GM12892 (cell line): ENCODE measurements around the gene RETREG1.

Source experiments
- DNase-seq: peaks from one replicate; pipeline ENCODE4 v3.0.0; 2011; ENCODE audit not compliant: insufficient read length
- FAIRE-seq: peaks from 2 replicates; lab custom pipeline; 2011; peaks lifted over from hg19 to GRCh38; lab: Jason Lieb, UNC
- POLR2A ChIP-seq: IDR thresholded peaks from 2 replicates; pipeline ENCODE4 v1.6.1; 2011; ENCODE audit warnings: low read depth, low read length, control low read depth
- POLR2AphosphoS5 ChIP-seq: IDR thresholded peaks from 2 replicates; pipeline ENCODE4 v1.6.1; 2011; ENCODE audit warnings: low read depth, low read length, control low read depth
- TAF1 ChIP-seq: IDR thresholded peaks from 2 replicates; pipeline ENCODE4 v1.6.1; 2011; ENCODE audit warnings: low read depth, mild to moderate bottlenecking, control low read depth, low read length, borderline replicate concordance

Gene RETREG1

DNA sequence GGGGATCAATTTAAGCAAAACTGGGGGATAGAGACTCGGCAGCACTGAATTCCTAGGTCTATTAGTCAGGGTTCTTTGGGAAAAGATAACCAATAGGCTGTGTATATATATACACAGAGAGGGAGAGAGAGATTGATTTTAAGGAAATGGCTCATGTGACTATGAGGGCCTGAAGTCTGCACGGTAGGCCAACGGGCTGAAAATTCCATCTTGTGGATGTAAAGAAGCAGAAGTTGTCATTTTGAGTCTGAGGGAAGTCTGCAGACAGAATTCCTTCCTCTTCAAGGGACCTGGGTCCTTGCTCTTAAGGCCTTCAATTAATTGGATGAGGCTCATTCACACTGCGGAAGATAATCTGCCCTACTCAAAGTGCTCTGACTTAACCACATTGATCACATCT, 91.1 kb downstream of the RETREG1 start:
- DNase-seq, result no peak
- TF ChIP-seq POLR2AphosphoS5 (no peak), POLR2A (no peak), TAF1 (no peak)
- FAIRE-seq, result no peak

DNA sequence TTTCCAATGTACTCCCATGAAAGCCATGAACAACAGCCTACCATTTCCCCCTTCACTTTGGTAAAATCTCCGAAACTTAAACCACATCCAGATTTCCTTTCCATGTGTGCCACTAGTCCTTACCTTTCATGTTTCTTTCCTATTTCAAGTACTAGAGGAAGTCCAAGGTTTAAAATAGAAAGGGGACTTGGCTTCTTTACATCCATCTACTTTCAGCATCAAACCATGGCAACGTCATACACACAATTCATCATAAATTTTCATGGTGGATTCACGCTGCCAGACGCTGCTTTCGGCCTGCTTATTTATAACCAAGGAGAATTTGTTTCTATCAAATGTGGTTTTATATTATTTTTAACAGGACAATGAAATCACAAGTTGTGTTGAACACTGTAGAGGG, 92.5 kb downstream of the RETREG1 start:
- DNase-seq (no peak), FAIRE-seq (no peak)
- TF ChIP-seq TAF1 (no peak), POLR2A (no peak), POLR2AphosphoS5 (no peak)

- FAIRE-seq, result no peak
Observed at GRCh38 chr5:16521521-16522483, 95.0 kb downstream of the RETREG1 start.

GRCh38 chr5:16520841-16521240, 96.0 kb downstream of the RETREG1 start:
- TF ChIP-seq POLR2A (no peak), POLR2AphosphoS5 (no peak), TAF1 (no peak)
- DNase-seq (no peak), FAIRE-seq (no peak)

More at GRCh38 chr5:16521521-16522483, 95.0 kb downstream of the RETREG1 start:
- TF ChIP-seq TAF1 (no peak), POLR2AphosphoS5 (no peak), POLR2A (no peak)
- DNase-seq, result no peak

GRCh38 chr5:16519435-16519834, 97.4 kb downstream of the RETREG1 start:
- no peak for DNase-seq
- FAIRE-seq, result no peak
- TF ChIP-seq POLR2A (no peak), POLR2AphosphoS5 (no peak), TAF1 (no peak)

- FAIRE-seq, result no peak
- no peak for DNase-seq
- TF ChIP-seq POLR2A (no peak), POLR2AphosphoS5 (no peak), TAF1 (no peak)
Observed at GRCh38 chr5:16518606-16519005, 98.2 kb downstream of the RETREG1 start.

DNA sequence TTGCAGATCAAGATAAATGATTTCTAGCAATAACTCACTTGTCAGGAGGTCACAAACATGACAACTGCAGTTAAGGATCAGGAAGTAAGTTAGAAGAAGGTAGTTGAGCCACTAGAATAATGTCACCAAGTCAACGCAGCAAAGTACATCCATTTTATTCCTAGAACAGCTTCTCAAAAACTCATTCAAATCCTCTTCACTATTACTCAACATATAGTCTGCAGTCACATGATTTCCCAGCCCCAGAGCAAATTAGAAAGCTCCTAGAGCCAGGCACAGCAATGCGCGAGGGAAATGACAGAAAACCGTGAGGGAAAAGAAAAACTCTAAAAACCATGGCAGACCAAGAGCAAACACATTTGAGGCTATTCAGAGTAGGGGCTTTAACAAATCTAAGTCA, 101.3 kb downstream of the RETREG1 start:
- FAIRE-seq (no peak), DNase-seq (no peak)
- no peak for TF ChIP-seq POLR2A
- TF ChIP-seq TAF1, result no peak
- no peak for TF ChIP-seq POLR2AphosphoS5

- DNase-seq, result no peak
- TF ChIP-seq POLR2AphosphoS5 (no peak), TAF1 (no peak), POLR2A (no peak)
- FAIRE-seq, result no peak
Observed at GRCh38 chr5:16510098-16510497, 106.7 kb downstream of the RETREG1 start.

DNA sequence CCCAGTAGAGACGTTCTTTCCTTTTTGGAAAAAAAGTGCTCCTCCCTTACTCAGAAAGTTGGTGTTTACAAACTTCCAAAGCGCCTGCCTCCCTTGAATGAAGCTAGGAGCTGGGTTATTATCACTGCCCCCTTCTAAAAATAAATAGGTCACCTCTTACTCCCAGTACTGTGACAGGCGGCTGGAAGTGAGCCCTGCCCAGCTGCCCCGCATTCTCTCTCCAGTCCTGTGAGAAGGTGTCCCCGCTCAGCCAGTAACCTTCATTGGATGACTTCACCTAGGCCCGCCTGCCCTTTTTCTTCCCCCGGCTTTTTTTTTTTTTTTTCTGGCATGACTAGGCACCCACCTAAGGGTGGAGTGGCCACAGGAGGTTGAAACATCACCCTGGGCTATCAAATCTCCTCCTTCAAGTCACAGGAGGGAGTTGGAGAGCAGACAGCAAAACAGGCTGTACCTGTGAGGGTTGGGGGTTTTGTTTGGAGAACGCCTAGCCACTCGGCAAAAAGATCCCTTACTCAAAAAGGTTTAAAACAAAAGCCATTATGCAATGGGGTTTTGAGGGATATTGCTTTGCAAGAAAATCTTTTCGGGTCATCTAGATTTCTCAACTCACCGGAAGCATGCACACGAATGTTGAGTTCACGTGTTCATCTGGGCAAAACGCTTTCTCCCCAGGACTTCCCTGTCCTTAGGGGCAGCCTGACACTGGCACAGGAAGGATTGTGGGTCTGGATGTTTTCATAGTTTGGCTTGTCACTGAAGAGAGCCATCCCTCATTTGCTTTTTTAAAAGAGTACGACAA, 107.9 kb downstream of the RETREG1 start:
- TF ChIP-seq POLR2AphosphoS5 (no peak), TAF1 (no peak)
- no peak for DNase-seq
- no peak for FAIRE-seq

GRCh38 chr5:16507716-16508115, 109.1 kb downstream of the RETREG1 start:
- FAIRE-seq (no peak), DNase-seq (no peak)
- no peak for TF ChIP-seq POLR2A
- TF ChIP-seq TAF1, result no peak
- TF ChIP-seq POLR2AphosphoS5, result no peak

GRCh38 chr5:16505904-16506303, 110.9 kb downstream of the RETREG1 start:
- no peak for TF ChIP-seq POLR2AphosphoS5
- no peak for DNase-seq
- no peak for FAIRE-seq
